ENCODE measurements around the gene NAPSA. TPM values are rescaled to one million over a fixed set of nuclear protein-coding genes. Genes with fewer than 3 reads are reported as not detected.
A peak's percentile ranks its signal among the peaks of the same experiment; 100 is the strongest.

NAPSA gene
- total RNA-seq (2014; rRNA removed; shearing (Covaris generic)) = 0.44 and 0.59 TPM in 2 replicates

GRCh38 chr19:50365434-50366306 lies at the start of gene NAPSA:
TSS of gene NAPSA (minus strand) at chr19:50365639. CDS start at chr19:50365621, 18 bp downstream.
- no peak for DNase-seq
- no peak within 1 kb of the TSS for H3K4me3 ChIP-seq (ENCODE audit: insufficient read depth, low read depth, low read length)
- H3K27me3 ChIP-seq (ENCODE audit: control insufficient read depth, insufficient read depth, low read length) = no peaks in the 10 kb centered on the region
- H3K36me3 ChIP-seq (replicated peaks; ENCODE audit: control insufficient read depth, insufficient read depth, low read length) = no peaks in the 10 kb centered on the region

GRCh38 chr19:50413531-50413930 lies 48.1 kb upstream of the NAPSA start:
- no peak overlapping the region for H3K4me3 ChIP-seq (ENCODE audit: insufficient read depth, low read depth, low read length)
- peak; percentile 49 for DNase-seq
- H3K27me3 ChIP-seq (ENCODE audit: control insufficient read depth, insufficient read depth, low read length) = peaks cover 2% of the 10 kb centered on the region; the same call in 1 of the 2 replicates
- peaks cover 20% of the 10 kb centered on the region for H3K36me3 ChIP-seq (replicated peaks; ENCODE audit: control insufficient read depth, insufficient read depth, low read length)

- DNase-seq = no peak
- Histone ChIP-seq H3K27me3 (ENCODE audit: control insufficient read depth, insufficient read depth, low read length) (peaks cover 2% of the 10 kb centered on the region; the same call in 1 of the 2 replicates), H3K4me3 (ENCODE audit: insufficient read depth, low read depth, low read length) (no peak overlapping the region), H3K36me3 (replicated peaks; ENCODE audit: control insufficient read depth, insufficient read depth, low read length) (peaks cover 20% of the 10 kb centered on the region)
These were observed 47.7 kb upstream of the NAPSA start for GRCh38 chr19:50413096-50413495.

- Histone ChIP-seq H3K36me3 (replicated peaks; ENCODE audit: control insufficient read depth, insufficient read depth, low read length) (peaks cover 20% of the 10 kb centered on the region), H3K4me3 (ENCODE audit: insufficient read depth, low read depth, low read length) (no peak overlapping the region), H3K27me3 (ENCODE audit: control insufficient read depth, insufficient read depth, low read length) (no peaks in the 10 kb centered on the region)
- DNase-seq = no peak
These were observed 47.0 kb upstream of the NAPSA start for GRCh38 chr19:50412419-50412818.

- H3K36me3 ChIP-seq (replicated peaks; ENCODE audit: control insufficient read depth, insufficient read depth, low read length) = peaks cover 24% of the 10 kb centered on the region
These were observed 44.7 kb upstream of the NAPSA start for GRCh38 chr19:50410109-50410508.

GRCh38 chr19:50409347-50409746 lies 43.9 kb upstream of the NAPSA start:
- no peak overlapping the region for H3K4me3 ChIP-seq (ENCODE audit: insufficient read depth, low read depth, low read length)
- peak; percentile 36 for DNase-seq
- H3K36me3 ChIP-seq (replicated peaks; ENCODE audit: control insufficient read depth, insufficient read depth, low read length) = peaks cover 24% of the 10 kb centered on the region
- H3K27me3 ChIP-seq (ENCODE audit: control insufficient read depth, insufficient read depth, low read length) = no peaks in the 10 kb centered on the region

More at GRCh38 chr19:50410109-50410508, 44.7 kb upstream of the NAPSA start:
- H3K4me3 ChIP-seq (ENCODE audit: insufficient read depth, low read depth, low read length) = no peak overlapping the region
- H3K27me3 ChIP-seq (ENCODE audit: control insufficient read depth, insufficient read depth, low read length) = no peaks in the 10 kb centered on the region
- DNase-seq = no peak

- H3K36me3 ChIP-seq (replicated peaks; ENCODE audit: control insufficient read depth, insufficient read depth, low read length) = peaks cover 27% of the 10 kb centered on the region
- no peaks in the 10 kb centered on the region for H3K27me3 ChIP-seq (ENCODE audit: control insufficient read depth, insufficient read depth, low read length)
- DNase-seq = peak; percentile 46
- H3K4me3 ChIP-seq (ENCODE audit: insufficient read depth, low read depth, low read length) = no peak overlapping the region
These were observed 41.4 kb upstream of the NAPSA start for GRCh38 chr19:50406829-50407228.

GRCh38 chr19:50406156-50406820 lies 40.8 kb upstream of the NAPSA start:
- DNase-seq = peak; percentile 44
- Histone ChIP-seq H3K36me3 (replicated peaks; ENCODE audit: control insufficient read depth, insufficient read depth, low read length) (peaks cover 26% of the 10 kb centered on the region), H3K27me3 (ENCODE audit: control insufficient read depth, insufficient read depth, low read length) (no peaks in the 10 kb centered on the region), H3K4me3 (ENCODE audit: insufficient read depth, low read depth, low read length) (no peak overlapping the region)

GRCh38 chr19:50402544-50403301 lies 37.3 kb upstream of the NAPSA start:
- H3K4me3 ChIP-seq (ENCODE audit: insufficient read depth, low read depth, low read length) = no peak overlapping the region
- no peak for DNase-seq
- peaks cover 13% of the 10 kb centered on the region for H3K36me3 ChIP-seq (replicated peaks; ENCODE audit: control insufficient read depth, insufficient read depth, low read length)
- H3K27me3 ChIP-seq (ENCODE audit: control insufficient read depth, insufficient read depth, low read length) = no peaks in the 10 kb centered on the region

GRCh38 chr19:50401605-50402450 lies 36.4 kb upstream of the NAPSA start:
- H3K27me3 ChIP-seq (ENCODE audit: control insufficient read depth, insufficient read depth, low read length) = no peaks in the 10 kb centered on the region
- H3K4me3 ChIP-seq (ENCODE audit: insufficient read depth, low read depth, low read length) = no peak overlapping the region
- peaks cover 13% of the 10 kb centered on the region for H3K36me3 ChIP-seq (replicated peaks; ENCODE audit: control insufficient read depth, insufficient read depth, low read length)
- DNase-seq = peak; percentile 74

- Histone ChIP-seq H3K36me3 (replicated peaks; ENCODE audit: control insufficient read depth, insufficient read depth, low read length) (peaks cover 9% of the 10 kb centered on the region), H3K4me3 (ENCODE audit: insufficient read depth, low read depth, low read length) (no peak overlapping the region), H3K27me3 (ENCODE audit: control insufficient read depth, insufficient read depth, low read length) (no peaks in the 10 kb centered on the region)
- DNase-seq = no peak
These were observed 33.9 kb upstream of the NAPSA start for GRCh38 chr19:50399368-50399745.

- H3K36me3 ChIP-seq (replicated peaks; ENCODE audit: control insufficient read depth, insufficient read depth, low read length) = peaks cover 7% of the 10 kb centered on the region
- H3K27me3 ChIP-seq (ENCODE audit: control insufficient read depth, insufficient read depth, low read length) = no peaks in the 10 kb centered on the region
- DNase-seq = no peak
- H3K4me3 ChIP-seq (ENCODE audit: insufficient read depth, low read depth, low read length) = no peak overlapping the region
These were observed 33.4 kb upstream of the NAPSA start for GRCh38 chr19:50398675-50399367.

- DNase-seq = peak; percentile 12
- Histone ChIP-seq H3K36me3 (replicated peaks; ENCODE audit: control insufficient read depth, insufficient read depth, low read length) (peaks cover 5% of the 10 kb centered on the region), H3K4me3 (ENCODE audit: insufficient read depth, low read depth, low read length) (no peak overlapping the region), H3K27me3 (ENCODE audit: control insufficient read depth, insufficient read depth, low read length) (no peaks in the 10 kb centered on the region)
These were observed 28.6 kb upstream of the NAPSA start for GRCh38 chr19:50394017-50394416.

All from H7 (cell line).